SU-DHL-6 (cell line): ENCODE results near the gene PGPEP1.

Experiments
- H2AFZ ChIP-seq: fragments of 200-600 bp; sonication (generic); 2 replicates; pipeline ENCODE4 v1.6.1; 2014; ENCODE audit warnings: low read depth, mild to moderate bottlenecking, moderate library complexity, mixed read lengths, antibody characterized with exemption, low read length; ENCODE audit not compliant: severe bottlenecking
- H3F3A ChIP-seq: fragments of 200-600 bp; shearing (Covaris generic); 2 replicates; pipeline ENCODE4 v1.6.0; 2016; ENCODE audit warnings: antibody characterized with exemption, mild to moderate bottlenecking; ENCODE audit not compliant: insufficient read depth
- H3K27ac ChIP-seq: fragments of 200-600 bp; sonication (generic); 2 replicates; pipeline ENCODE4 v1.5.1; 2016; ENCODE audit warnings: low read depth, mild to moderate bottlenecking, low read length, moderate library complexity, mixed read lengths
- H3K27me3 ChIP-seq: fragments of 200-600 bp; sonication (generic), shearing (Covaris generic); 2 replicates; pipeline ENCODE4 v1.6.0; 2014; ENCODE audit warnings: mild to moderate bottlenecking, low read length
- H3K36me3 ChIP-seq: fragments of 200-600 bp; sonication (generic); 2 replicates; pipeline ENCODE4 v1.6.1; 2014; ENCODE audit warnings: mild to moderate bottlenecking, low read length, mixed read lengths
- H3K4me2 ChIP-seq: fragments of 300-600, 200-600 bp; shearing (Covaris generic), sonication (generic); 2 replicates; pipeline ENCODE4 v1.6.0; 2014; ENCODE audit warnings: low read length, low read depth, mild to moderate bottlenecking; ENCODE audit not compliant: poor library complexity, severe bottlenecking
- H3K4me3 ChIP-seq: fragments of 200-600 bp; sonication (generic); 2 replicates; pipeline ENCODE4 v1.5.1; 2014; ENCODE audit warnings: antibody characterized with exemption, low read length, mild to moderate bottlenecking, mixed read lengths; ENCODE audit not compliant: insufficient read depth, poor library complexity, severe bottlenecking
- H3K79me2 ChIP-seq: fragments of 200-600 bp; sonication (generic); 2 replicates; pipeline ENCODE4 v1.6.1; 2014; ENCODE audit warnings: mild to moderate bottlenecking, low read length, moderate library complexity; ENCODE audit not compliant: insufficient read depth
- H3K9ac ChIP-seq: fragments of 200-600 bp; sonication (generic); 2 replicates; pipeline ENCODE4 v1.7.0; 2014; ENCODE audit warnings: mild to moderate bottlenecking, low read length
- H3K9me2 ChIP-seq: fragments of 200-600 bp; sonication (generic); replicated peaks from 2 replicates; pipeline ENCODE4 v1.6.1; 2014; ENCODE audit warnings: low read length; ENCODE audit not compliant: insufficient read depth
- H3K9me3 ChIP-seq: fragments of 200-600 bp; sonication (generic); 2 replicates; pipeline ENCODE4 v1.6.1; 2014; ENCODE audit warnings: low read length, mixed read lengths; ENCODE audit not compliant: insufficient read depth
- H4K20me1 ChIP-seq: fragments of 200-600 bp; sonication (generic); 2 replicates; pipeline ENCODE4 v1.6.1; 2014; ENCODE audit warnings: low read depth, mild to moderate bottlenecking, antibody characterized with exemption, low read length, moderate library complexity, mixed read lengths
- CTCF ChIP-seq: fragments of 200-600 bp; sonication (generic); IDR thresholded peaks from one replicate; pipeline ENCODE4 v1.5.1; 2017; ENCODE audit warnings: antibody characterized with exemption, mild to moderate bottlenecking, low read length, moderate library complexity; ENCODE audit not compliant: insufficient read depth, poor library complexity, severe bottlenecking
- EZH2phosphoT487 ChIP-seq: fragments of 200-600 bp; sonication (generic), shearing (Covaris generic); conservative IDR thresholded peaks from 2 replicates; pipeline ENCODE4 v1.6.1; 2018; ENCODE audit warnings: mild to moderate bottlenecking, antibody characterized with exemption, low read length, moderate library complexity, mixed read lengths

PGPEP1 gene

GRCh38 chr19:18338541-18338940 is 1.9 kb upstream of the PGPEP1 start:
- no peaks in the 10 kb centered on the region for H3K9me2 ChIP-seq
- no peak overlapping the region for H2AFZ ChIP-seq
- H3K36me3 ChIP-seq: no peaks in the 10 kb centered on the region
- H3F3A ChIP-seq: peaks cover 16% of the 10 kb centered on the region
- H4K20me1 ChIP-seq: no peaks in the 10 kb centered on the region
- no peak overlapping the region for H3K4me3 ChIP-seq
- no peaks in the 10 kb centered on the region for H3K27me3 ChIP-seq
- H3K9ac ChIP-seq: no peak overlapping the region
- H3K9me3 ChIP-seq: no peaks in the 10 kb centered on the region
- TF ChIP-seq EZH2phosphoT487 (no peak), CTCF (no peak)
- H3K79me2 ChIP-seq: peaks cover 5% of the 10 kb centered on the region; the same call in 1 of the 2 replicates
- H3K27ac ChIP-seq: no peak overlapping the region
- H3K4me2 ChIP-seq: no peak overlapping the region

- peak overlapping the region; percentile 74 for H3K4me2 ChIP-seq
- peak overlapping the region; percentile 89 for H3K4me3 ChIP-seq
These were observed 675 bp upstream of the PGPEP1 start for GRCh38 chr19:18339723-18340122.

GRCh38 chr19:18340990-18341868 is 831 bp downstream of the PGPEP1 start:
- TF ChIP-seq EZH2phosphoT487 (no peak), CTCF (no peak)
- Histone ChIP-seq H3K9me2 (no peaks in the 10 kb centered on the region), H3K36me3 (no peaks in the 10 kb centered on the region), H3F3A (peaks cover 16% of the 10 kb centered on the region), H2AFZ (peak overlapping the region; percentile 67), H4K20me1 (no peaks in the 10 kb centered on the region), H3K27me3 (no peaks in the 10 kb centered on the region), H3K4me3 (peak overlapping the region; percentile 89), H3K9me3 (no peaks in the 10 kb centered on the region), H3K4me2 (peak overlapping the region; percentile 74), H3K79me2 (peaks cover 5% of the 10 kb centered on the region; the same call in 1 of the 2 replicates), H3K27ac (peak overlapping the region; percentile 65), H3K9ac (peak overlapping the region; percentile 79)

More at GRCh38 chr19:18339723-18340122, 675 bp upstream of the PGPEP1 start:
- peaks cover 16% of the 10 kb centered on the region for H3F3A ChIP-seq
- no peak overlapping the region for H3K27ac ChIP-seq
- peak overlapping the region; percentile 89 for H2AFZ ChIP-seq
- H3K9me2 ChIP-seq: no peaks in the 10 kb centered on the region
- H4K20me1 ChIP-seq: no peaks in the 10 kb centered on the region
- no peak for TF ChIP-seq EZH2phosphoT487
- no peak for TF ChIP-seq CTCF
- no peaks in the 10 kb centered on the region for H3K9me3 ChIP-seq
- peak overlapping the region; percentile 79 for H3K9ac ChIP-seq
- H3K27me3 ChIP-seq: no peaks in the 10 kb centered on the region
- H3K36me3 ChIP-seq: no peaks in the 10 kb centered on the region
- H3K79me2 ChIP-seq: peaks cover 5% of the 10 kb centered on the region; the same call in 1 of the 2 replicates
